Measurements from ENCODE around the gene GOLGA5.

The GOLGA5 gene

GRCh38 chr14:92884410-92884809 is 90.3 kb downstream of the GOLGA5 start:
- TF ChIP-seq GATA3 (IDR thresholded peaks at IDR 0.05; ENCODE audit: low read depth, low read length): 0 out of 2 replicates have a peak, but pooled peaks have one; percentile 22
- TF ChIP-seq GATA2 (IDR thresholded peaks at IDR 0.05; ENCODE audit: low read depth, low read length): 0 out of 2 replicates have a peak, but pooled peaks have one; percentile 14

GRCh38 chr14:92885279-92886061 is 91.4 kb downstream of the GOLGA5 start:
- TF ChIP-seq GATA3 (IDR thresholded peaks at IDR 0.05; ENCODE audit: low read depth, low read length): no peak; the same call in 1 of the 2 replicates
- TF ChIP-seq GATA2 (IDR thresholded peaks at IDR 0.05; ENCODE audit: low read depth, low read length): peak; percentile 79

- TF ChIP-seq GATA2 (IDR thresholded peaks at IDR 0.05; ENCODE audit: low read depth, low read length) (peak; percentile 98), GATA3 (IDR thresholded peaks at IDR 0.05; ENCODE audit: low read depth, low read length) (peak; percentile 96)
These were observed 92.2 kb downstream of the GOLGA5 start for GRCh38 chr14:92886337-92886736.

GRCh38 chr14:92887157-92887556 is 93.1 kb downstream of the GOLGA5 start:
- TF ChIP-seq GATA3 (IDR thresholded peaks at IDR 0.05; ENCODE audit: low read depth, low read length) (no peak), GATA2 (IDR thresholded peaks at IDR 0.05; ENCODE audit: low read depth, low read length) (no peak)

GRCh38 chr14:92888896-92889295 is 94.8 kb downstream of the GOLGA5 start:
- TF ChIP-seq GATA2 (IDR thresholded peaks at IDR 0.05; ENCODE audit: low read depth, low read length) (no peak), GATA3 (IDR thresholded peaks at IDR 0.05; ENCODE audit: low read depth, low read length) (no peak)
